H9 (cell line): ENCODE results near the gene TAS1R1. TPM values are rescaled to one million over a fixed set of nuclear protein-coding genes. Genes with fewer than 3 reads are reported as not detected.

Experiments
- DNase-seq: peaks from one replicate; pipeline ENCODE4 v3.0.0-alpha.2; 2017
- H2AFZ ChIP-seq: one replicate; pipeline ENCODE4 v1.6.1; 2013; ENCODE audit warnings: mild to moderate bottlenecking, low read length, control low read depth, moderate library complexity
- H2AK5ac ChIP-seq: 2 replicates; pipeline ENCODE4 v1.6.1; 2013; ENCODE audit warnings: low read length, control low read depth, mixed read lengths; ENCODE audit not compliant: insufficient read length
- H2BK120ac ChIP-seq: one replicate; pipeline ENCODE4 v1.6.1; 2013; ENCODE audit warnings: low read depth, mild to moderate bottlenecking, low read length, control low read depth, inconsistent platforms; ENCODE audit not compliant: poor library complexity, severe bottlenecking
- H2BK12ac ChIP-seq: 2 replicates; pipeline ENCODE4 v1.6.1; 2013; ENCODE audit warnings: low read length, control low read depth, mixed read lengths, low read depth; ENCODE audit not compliant: insufficient read length
- H2BK15ac ChIP-seq: 2 replicates; pipeline ENCODE4 v1.6.1; 2013; ENCODE audit warnings: low read depth, low read length, control low read depth
- H2BK20ac ChIP-seq: one replicate; pipeline ENCODE4 v1.6.1; 2013; ENCODE audit warnings: low read depth, mild to moderate bottlenecking, low read length, control low read depth, inconsistent platforms; ENCODE audit not compliant: poor library complexity, severe bottlenecking
- H2BK5ac ChIP-seq: 2 replicates; pipeline ENCODE4 v1.6.1; 2013; ENCODE audit warnings: low read length, control low read depth, mixed read lengths; ENCODE audit not compliant: insufficient read length
- H3K14ac ChIP-seq: 2 replicates; pipeline ENCODE4 v1.6.1; 2013; ENCODE audit warnings: low read length, control low read depth; ENCODE audit not compliant: insufficient read depth
- H3K18ac ChIP-seq: 2 replicates; pipeline ENCODE4 v1.6.1; 2013; ENCODE audit warnings: low read depth, mild to moderate bottlenecking, mixed read lengths, low read length, control low read depth; ENCODE audit not compliant: insufficient read length
- H3K23ac ChIP-seq: 2 replicates; pipeline ENCODE4 v1.6.1; 2013; ENCODE audit warnings: low read length, control low read depth, mixed read lengths, low read depth; ENCODE audit not compliant: insufficient read length
- H3K23me2 ChIP-seq: 2 replicates; pipeline ENCODE4 v1.6.1; 2013; ENCODE audit warnings: low read depth, mild to moderate bottlenecking, mixed read lengths, low read length, control low read depth; ENCODE audit not compliant: insufficient read length, poor library complexity, severe bottlenecking
- H3K27ac ChIP-seq: 2 replicates; pipeline ENCODE4 v1.5.1; 2013; ENCODE audit warnings: low read length, control low read depth, mixed read lengths, low read depth; ENCODE audit not compliant: insufficient read length
- H3K27me3 ChIP-seq: 2 replicates; pipeline ENCODE4 v1.6.1; 2013; ENCODE audit warnings: low read length, control low read depth, inconsistent platforms; ENCODE audit not compliant: insufficient read depth
- H3K4ac ChIP-seq: 2 replicates; pipeline ENCODE4 v1.6.1; 2013; ENCODE audit warnings: low read depth, mild to moderate bottlenecking, control low read depth, inconsistent platforms, low read length, moderate library complexity
- H3K4me1 ChIP-seq: 2 replicates; pipeline ENCODE4 v1.6.1; 2013; ENCODE audit warnings: low read length, control low read depth, inconsistent platforms; ENCODE audit not compliant: insufficient read depth
- H3K4me2 ChIP-seq: 2 replicates; pipeline ENCODE4 v1.6.1; 2013; ENCODE audit warnings: low read length, control low read depth, mixed read lengths; ENCODE audit not compliant: insufficient read length, insufficient read depth
- H3K56ac ChIP-seq: 2 replicates; pipeline ENCODE4 v1.6.1; 2013; ENCODE audit warnings: low read depth, mild to moderate bottlenecking, mixed read lengths, low read length, control low read depth; ENCODE audit not compliant: insufficient read length
- H3K79me1 ChIP-seq: 2 replicates; pipeline ENCODE4 v1.6.1; 2013; ENCODE audit warnings: low read depth, mild to moderate bottlenecking, moderate library complexity, low read length, control low read depth, inconsistent platforms; ENCODE audit not compliant: insufficient read depth, poor library complexity, severe bottlenecking
- H3K79me2 ChIP-seq: 2 replicates; pipeline ENCODE4 v1.6.1; 2013; ENCODE audit warnings: low read length, control low read depth, inconsistent platforms; ENCODE audit not compliant: insufficient read depth
- H3K9ac ChIP-seq: 2 replicates; pipeline ENCODE4 v1.6.1; 2013; ENCODE audit warnings: low read length, control low read depth, mixed read lengths; ENCODE audit not compliant: insufficient read length; ENCODE audit errors: extremely low read depth
- H3K9me3 ChIP-seq: one replicate; pipeline ENCODE4 v1.6.1; 2013; ENCODE audit warnings: low read depth, low read length, inconsistent platforms; ENCODE audit not compliant: control insufficient read depth
- H3T11ph ChIP-seq: one replicate; pipeline ENCODE4 v1.6.1; 2013; ENCODE audit warnings: mild to moderate bottlenecking, low read length, control low read depth, inconsistent platforms
- H4K20me1 ChIP-seq: one replicate; pipeline ENCODE4 v1.6.1; 2013; ENCODE audit not compliant: control insufficient read depth, insufficient read length, insufficient read depth
- H4K5ac ChIP-seq: 2 replicates; pipeline ENCODE4 v1.6.1; 2013; ENCODE audit warnings: low read depth, mild to moderate bottlenecking, mixed read lengths, low read length, control low read depth; ENCODE audit not compliant: insufficient read length
- H4K8ac ChIP-seq: replicated peaks from 2 replicates; pipeline ENCODE4 v1.6.1; 2013; ENCODE audit warnings: low read length, control low read depth, mixed read lengths, low read depth; ENCODE audit not compliant: insufficient read length
- H4K91ac ChIP-seq: 2 replicates; pipeline ENCODE4 v1.6.1; 2013; ENCODE audit warnings: low read depth, mild to moderate bottlenecking, moderate library complexity, mixed read lengths, low read length, control low read depth; ENCODE audit not compliant: insufficient read length
- H3K27ac Mint-ChIP-seq, 3 experiments: 2 replicates in 2 of 3; 3 replicates in 1 of 3; pipeline ENCODE4 v1.8.0; 2020 to 2021; ENCODE audit warnings: mixed read lengths in 3 of 3, mild to moderate bottlenecking in 1 of 3, moderate library complexity in 1 of 3
- H3K27me3 Mint-ChIP-seq: 2 replicates; pipeline ENCODE4 v1.8.0; 2021; ENCODE audit warnings: low read depth, mild to moderate bottlenecking, moderate library complexity, mixed read lengths
- H3K36me3 Mint-ChIP-seq, 3 experiments: 2 replicates in 2 of 3; 3 replicates in 1 of 3; pipeline ENCODE4 v1.8.0; 2020 to 2021; ENCODE audit warnings: low read depth in 3 of 3, mixed read lengths in 3 of 3; ENCODE audit not compliant: insufficient read depth in 1 of 3
- H3K4me1 Mint-ChIP-seq, 2 experiments: 2 replicates each; pipeline ENCODE4 v1.8.0; 2020; ENCODE audit warnings: mixed read lengths in 2 of 2
- H3K4me3 Mint-ChIP-seq, 2 experiments: 2 replicates in 1 of 2; 3 replicates in 1 of 2; pipeline ENCODE4 v1.8.0; 2020 to 2021; ENCODE audit warnings: mild to moderate bottlenecking in 2 of 2, mixed read lengths in 2 of 2, moderate library complexity in 1 of 2
- H3K9me3 Mint-ChIP-seq, 2 experiments: 2 replicates in 1 of 2; 3 replicates in 1 of 2; pipeline ENCODE4 v1.8.0; 2020; ENCODE audit warnings: mild to moderate bottlenecking in 2 of 2, mixed read lengths in 2 of 2, moderate library complexity in 1 of 2
- CTCF ChIP-seq: fragments of 200-600 bp; sonication (generic); conservative IDR thresholded peaks from 3 replicates; pipeline ENCODE4 v1.8.0; 2021; ENCODE audit warnings: antibody characterized with exemption, mild to moderate bottlenecking
- WGBS: extraction: QIAGEN DNeasy Blood & Tissue Kit; methylation state at CpG from one replicate; pipeline ENCODE4 v1.1.7; 2013; ENCODE audit warnings: missing lambda C conversion rate, low lambda C conversion rate, mixed read lengths; ENCODE audit not compliant: insufficient read length; ENCODE audit errors: extremely low coverage; 5-methylcytosine and 5-hydroxymethylcytosine counted together
- total RNA-seq: library from RNA; stranded (reverse); gene quantifications from 2 replicates; pipeline ENCODE4 v1.2.1, GENCODE V29; 2021

The TAS1R1 gene
- total RNA-seq, 1 experiment from 2014 or later: not detected

GRCh38 chr1:6517435-6517851 lies 37.7 kb upstream of the TAS1R1 start:
- H3K4me1 ChIP-seq: no peaks in the 10 kb centered on the region
- H3T11ph ChIP-seq: no peak overlapping the region
- no peak overlapping the region for H3K14ac ChIP-seq
- DNase-seq: no peak
- H3K9ac ChIP-seq: no peak overlapping the region
- peaks cover 0 to 6% (median 2%) of the 10 kb centered on the region in 3 experiments; a peak in 1 of 7 replicates for H3K36me3 Mint-ChIP-seq
- H3K4me1 Mint-ChIP-seq: peaks cover 24% of the 10 kb centered on the region in 2 experiments
- no peak overlapping the region for H2BK20ac ChIP-seq
- no peak overlapping the region for H3K4me2 ChIP-seq
- TF ChIP-seq CTCF: no peak
- no peak overlapping the region for H2AK5ac ChIP-seq
- no peak overlapping the region for H3K4me3 Mint-ChIP-seq
- no peaks in the 10 kb centered on the region for H3K27me3 Mint-ChIP-seq
- H3K18ac ChIP-seq: no peak overlapping the region
- no peak overlapping the region for H2BK5ac ChIP-seq
- no CpG with 5 or more reads among the region's 8 CpGs for WGBS
- H3K27ac ChIP-seq: no peak overlapping the region
- H3K23ac ChIP-seq: no peak overlapping the region
- no peaks in the 10 kb centered on the region for H3K79me2 ChIP-seq
- H3K9me3 ChIP-seq: no peaks in the 10 kb centered on the region
- H4K20me1 ChIP-seq: no peaks in the 10 kb centered on the region
- no peak overlapping the region for H3K56ac ChIP-seq
- no peak overlapping the region for H4K8ac ChIP-seq
- H3K79me1 ChIP-seq: no peaks in the 10 kb centered on the region
- H4K5ac ChIP-seq: no peak overlapping the region
- H3K27ac Mint-ChIP-seq: no peak overlapping the region
- H3K27me3 ChIP-seq: no peaks in the 10 kb centered on the region
- H4K91ac ChIP-seq: no peak overlapping the region
- no peak overlapping the region for H2BK12ac ChIP-seq
- H3K4ac ChIP-seq: no peak overlapping the region
- H2BK15ac ChIP-seq: no peak overlapping the region
- H2AFZ ChIP-seq: no peak overlapping the region
- H2BK120ac ChIP-seq: no peak overlapping the region
- H3K23me2 ChIP-seq: no peaks in the 10 kb centered on the region
- no peaks in the 10 kb centered on the region for H3K9me3 Mint-ChIP-seq
